ENCODE results near the gene SPRR1B.
"Not testable (repeated sequence)": the region's sequence is repeated elsewhere in the genome, so short reads cannot be mapped to it uniquely, and the experiment has no call there.

The SPRR1B gene

GRCh38 chr1:153040950-153041631 lies 10.1 kb downstream of the SPRR1B start, which contains the start of gene SPRR2D:
Gene SPRR2D, minus strand, starts transcription at chr1:153041120. Its CDS starts 774 bp downstream, at chr1:153040346.
- no peak for DNase-seq

- DNase-seq, result no peak
These were observed 18.2 kb downstream of the SPRR1B start for GRCh38 chr1:153049211-153049610.

GRCh38 chr1:153056111-153056510 lies 25.1 kb downstream of the SPRR1B start:
- not testable (repeated sequence) for DNase-seq

- DNase-seq, result no peak
These were observed 26.4 kb downstream of the SPRR1B start, which contains the start of gene SPRR2A for GRCh38 chr1:153057375-153057774. Gene SPRR2A, minus strand, starts transcription at chr1:153057512. Its CDS starts 777 bp downstream, at chr1:153056735.

GRCh38 chr1:153058154-153058553 lies 27.2 kb downstream of the SPRR1B start:
- DNase-seq, result no peak

GRCh38 chr1:153058826-153059784 lies 28.1 kb downstream of the SPRR1B start:
- DNase-seq, result no peak

- DNase-seq, result no peak
These were observed 39.2 kb downstream of the SPRR1B start for GRCh38 chr1:153070243-153070642.

GRCh38 chr1:153071511-153071910 lies 40.5 kb downstream of the SPRR1B start, which contains the start of gene SPRR2B:
Gene SPRR2B, minus strand, starts transcription at chr1:153071611. Its CDS starts 772 bp downstream, at chr1:153070839.
- no peak for DNase-seq

GRCh38 chr1:153072806-153073726 lies 42.1 kb downstream of the SPRR1B start:
- DNase-seq, result no peak

- no peak for DNase-seq
These were observed 50.7 kb downstream of the SPRR1B start for GRCh38 chr1:153081736-153082135.

Measured in GDM1 (cell line).